Activated T-helper 1 cell treated with anti-CD3 and anti-CD28 coated beads, Interleukin-2, amount 50 U/mL, for 16 hours (primary cell): Measurements from ENCODE around the gene AOC2.
"Not testable (repeated sequence)": the region's sequence is repeated elsewhere in the genome, so short reads cannot be mapped to it uniquely, and the experiment has no call there.

ENCODE experiments used
- DNase-seq, 2 donors: peaks; one replicate each; pipeline ENCODE4 v3.0.0-alpha.2; 2020; ENCODE audit warnings: low read depth in 1 of 2, low spot score in 1 of 2

AOC2 gene

GRCh38 chr17:42853004-42853403 lies 8.6 kb downstream of the AOC2 start:
- no peak for DNase-seq

- no peak for DNase-seq
These were observed 9.2 kb downstream of the AOC2 start for GRCh38 chr17:42853597-42853967.

GRCh38 chr17:42853968-42854790 lies 9.8 kb downstream of the AOC2 start:
- DNase-seq, result no peak

- DNase-seq, result no peak
These were observed 10.7 kb downstream of the AOC2 start for GRCh38 chr17:42855048-42855596.

GRCh38 chr17:42856093-42856492 lies 11.7 kb downstream of the AOC2 start:
- not testable (repeated sequence) for DNase-seq

GRCh38 chr17:42856516-42856915 lies 12.1 kb downstream of the AOC2 start:
- not testable (repeated sequence) for DNase-seq

GRCh38 chr17:42857389-42857788 lies 13.0 kb downstream of the AOC2 start:
- no peak for DNase-seq

GRCh38 chr17:42865638-42866094 lies 21.3 kb downstream of the AOC2 start:
- DNase-seq, result no peak

- DNase-seq, result no peak
These were observed 21.8 kb downstream of the AOC2 start for GRCh38 chr17:42866216-42866615.

- no peak for DNase-seq
These were observed 22.5 kb downstream of the AOC2 start for GRCh38 chr17:42866631-42867575.

GRCh38 chr17:42867694-42868261 lies 23.4 kb downstream of the AOC2 start:
- not testable (repeated sequence) for DNase-seq

GRCh38 chr17:42868338-42868737 lies 24.0 kb downstream of the AOC2 start:
- no peak for DNase-seq

GRCh38 chr17:42871647-42872046 lies 27.3 kb downstream of the AOC2 start:
- no peak for DNase-seq

GRCh38 chr17:42872251-42872965 lies 28.0 kb downstream of the AOC2 start:
- no peak for DNase-seq

- DNase-seq, result no peak
These were observed 28.9 kb downstream of the AOC2 start for GRCh38 chr17:42873315-42873714.

- not testable (repeated sequence) for DNase-seq
These were observed 29.7 kb downstream of the AOC2 start for GRCh38 chr17:42873932-42874695.

GRCh38 chr17:42877037-42877436 lies 32.7 kb downstream of the AOC2 start:
- DNase-seq, result no peak

GRCh38 chr17:42878123-42878880 lies 33.9 kb downstream of the AOC2 start:
- DNase-seq, result no peak

GRCh38 chr17:42878924-42879595 lies 34.7 kb downstream of the AOC2 start:
- no peak for DNase-seq
